GM18909 (cell line): ENCODE measurements around the gene TMEM231.
A peak's percentile ranks its signal among the peaks of the same experiment; 100 is the strongest.
"Not testable (repeated sequence)": the region's sequence is repeated elsewhere in the genome, so short reads cannot be mapped to it uniquely, and the experiment has no call there.

ENCODE experiments used
- ATAC-seq: cut with Tn5 transposase; IDR thresholded peaks from one replicate; pipeline ENCODE4 v1.9.1; 2021; ENCODE audit warnings: mild to moderate bottlenecking; ENCODE audit not compliant: unreplicated experiment, poor library complexity

The TMEM231 gene

DNA sequence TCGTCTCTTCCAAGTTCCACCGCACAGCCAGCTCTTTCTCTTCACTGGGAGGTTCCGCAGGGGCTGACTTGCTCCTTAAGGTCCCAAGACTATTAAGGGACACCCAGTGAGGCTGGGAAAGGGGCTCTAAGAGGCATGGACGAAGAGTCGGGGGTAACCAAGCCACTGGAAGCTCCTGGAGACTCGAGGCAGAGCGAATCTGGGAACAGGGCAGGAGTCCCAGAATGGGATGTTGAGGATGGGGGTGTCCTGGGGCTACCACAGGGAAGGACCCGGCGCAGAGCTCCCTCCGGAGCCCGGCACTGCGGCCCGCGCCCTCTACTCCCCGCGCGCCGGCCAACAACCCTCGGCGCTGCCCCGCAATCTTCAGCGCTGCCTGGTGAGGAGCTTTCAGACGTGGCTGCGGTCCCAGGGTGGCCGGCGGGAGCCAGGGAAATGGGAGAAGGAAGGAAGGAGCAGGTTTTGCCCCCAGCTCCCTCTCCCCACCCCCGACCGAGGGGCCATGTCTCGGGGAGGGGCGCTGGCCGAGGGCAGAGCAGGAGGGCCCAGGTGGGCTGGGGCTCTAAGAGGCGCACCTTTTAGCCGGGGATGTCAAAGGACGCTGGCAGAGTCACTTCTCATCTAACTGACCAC lies 20.7 kb downstream of the TMEM231 start:
- ATAC-seq: no peak

DNA sequence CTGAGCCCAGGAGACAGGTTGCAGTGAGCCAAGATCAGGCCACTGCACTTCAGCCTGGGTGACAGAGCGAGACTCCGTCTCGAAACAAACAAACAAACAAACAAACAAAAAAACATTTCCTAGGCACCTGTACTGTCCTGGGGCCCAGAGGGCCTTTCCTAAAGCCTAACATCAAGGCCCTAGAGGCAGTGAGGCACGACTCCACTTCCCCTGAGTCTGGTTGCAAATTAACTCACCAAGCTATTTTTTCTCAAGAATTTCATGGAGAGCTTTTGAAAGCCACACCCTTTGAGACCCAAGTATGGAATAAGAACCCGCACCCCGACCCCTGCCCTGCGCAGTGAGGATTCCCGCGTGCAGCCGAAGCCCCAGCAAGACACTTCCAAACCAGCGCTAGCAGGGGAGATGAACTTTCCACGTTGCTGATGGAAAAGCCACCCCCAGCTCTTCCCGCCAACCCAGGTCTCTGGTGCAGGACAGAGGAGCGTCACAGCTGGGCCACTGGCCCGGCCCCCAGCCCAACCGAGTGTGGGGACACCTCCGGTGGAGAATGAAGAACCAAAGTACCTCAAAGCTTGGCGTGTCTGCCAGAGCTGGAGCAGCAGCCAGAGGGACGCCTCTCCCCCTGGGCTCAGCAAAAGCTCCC lies 21.4 kb downstream of the TMEM231 start:
- ATAC-seq: no peak

DNA sequence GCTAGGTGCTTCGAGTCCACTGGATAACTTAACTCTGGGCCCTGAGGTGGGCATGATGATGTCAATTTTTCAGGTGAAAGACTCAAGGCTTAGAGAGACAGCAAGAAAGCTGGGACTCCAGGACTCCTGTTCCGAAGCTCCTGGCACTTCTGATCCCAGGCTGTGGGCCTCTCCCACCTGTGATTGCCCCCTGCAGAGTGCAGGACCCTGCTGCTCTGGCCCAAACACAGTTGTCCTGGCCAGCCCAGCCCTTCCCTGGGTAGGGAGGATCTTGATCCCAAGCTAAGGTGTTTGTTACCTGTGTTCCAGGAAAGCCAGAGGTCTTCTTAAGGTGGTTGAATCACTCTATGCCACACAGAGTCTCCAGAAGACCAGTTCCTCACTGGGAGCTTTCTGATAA lies 23.3 kb downstream of the TMEM231 start:
- no peak for ATAC-seq

DNA sequence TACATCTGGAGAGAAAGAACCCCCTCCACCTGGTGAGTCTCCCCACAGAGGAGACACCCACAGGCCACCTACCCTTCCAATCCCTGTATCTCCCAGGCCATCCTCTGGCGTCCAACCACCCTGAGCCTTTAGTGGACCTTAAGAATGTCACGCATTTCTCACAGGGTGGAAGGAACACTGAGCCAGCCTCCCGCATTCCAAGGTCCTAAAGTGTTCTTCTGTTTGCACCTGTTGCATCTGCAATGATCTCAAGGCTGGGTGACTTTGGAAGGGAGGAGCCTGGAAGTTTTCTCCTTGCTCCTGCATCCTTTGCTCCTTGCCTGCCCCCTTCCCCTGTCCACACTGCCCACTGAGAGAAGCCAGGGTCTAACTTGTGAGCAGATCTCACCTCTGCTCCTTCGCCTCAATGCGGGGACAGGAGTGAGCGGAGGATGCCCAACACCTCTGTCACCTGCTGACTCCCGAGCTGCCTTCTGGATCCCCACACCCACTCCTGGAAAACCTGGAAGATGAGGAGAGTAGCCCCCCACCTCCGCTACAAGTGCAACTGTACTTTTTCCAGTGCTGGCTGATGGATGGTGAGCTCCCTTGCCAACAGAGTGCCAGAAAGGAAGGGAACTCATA lies 23.8 kb downstream of the TMEM231 start:
- ATAC-seq: no peak

DNA sequence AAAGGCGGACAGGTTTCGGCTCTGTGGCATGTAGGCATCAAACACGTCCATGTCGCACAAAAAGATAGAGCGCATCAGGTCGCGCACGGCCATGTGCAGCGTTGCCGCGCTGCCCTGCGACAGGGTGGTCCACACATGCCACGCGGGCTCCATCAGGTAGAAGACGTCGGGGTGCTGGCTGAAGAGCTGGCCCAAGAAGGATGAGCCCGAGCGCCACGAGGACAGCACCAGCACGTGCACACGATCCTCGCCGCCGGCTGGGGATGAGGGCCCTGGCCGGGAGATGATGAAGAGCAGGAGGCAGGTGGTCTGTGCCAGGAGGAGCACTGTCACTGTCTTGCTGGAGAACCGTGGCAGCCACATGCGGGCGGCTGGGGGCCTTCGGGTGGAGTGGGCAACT lies 26.1 kb downstream of the TMEM231 start:
- ATAC-seq: no peak

DNA sequence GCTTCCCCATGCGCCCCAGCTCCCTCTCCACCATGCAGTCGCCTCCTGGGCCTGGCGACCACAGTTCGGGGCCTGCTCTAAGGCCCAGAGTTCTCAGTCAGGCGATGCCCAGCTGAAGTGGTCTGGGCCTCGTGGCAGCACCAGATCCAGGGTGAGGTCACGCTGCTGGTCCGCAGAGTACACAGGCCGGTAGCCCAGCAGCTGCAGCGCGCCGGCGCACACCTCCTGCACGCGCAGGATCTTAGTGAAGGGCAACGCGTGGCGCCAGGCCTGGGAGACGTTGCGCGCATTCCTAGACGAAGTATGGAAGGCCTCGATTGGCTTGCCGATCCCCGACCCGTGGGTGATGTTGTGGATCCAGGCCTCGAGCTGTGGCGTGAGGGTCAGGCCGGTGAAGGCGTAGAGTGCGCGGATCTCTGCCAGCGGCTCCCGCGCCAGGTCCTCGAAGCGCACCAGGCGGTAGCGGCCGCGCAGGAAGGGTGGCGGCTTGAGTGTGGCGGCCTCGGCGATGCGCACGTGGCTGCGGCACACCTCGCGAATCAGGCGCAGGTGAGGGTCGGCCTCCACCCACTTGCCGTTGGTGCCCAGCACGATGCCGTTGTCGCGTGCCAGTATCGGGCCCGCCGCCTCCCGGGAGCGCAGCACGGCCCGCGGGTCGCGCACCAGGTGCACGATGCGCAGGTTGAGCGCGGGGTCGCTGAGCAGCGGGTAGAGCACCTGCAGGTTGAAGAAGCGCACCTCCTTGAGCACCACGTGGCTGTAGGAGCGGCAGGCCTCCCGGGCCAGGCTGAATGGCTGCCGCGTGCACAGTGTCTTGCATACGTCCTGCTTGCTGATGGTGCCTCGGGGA lies 26.8 kb downstream of the TMEM231 start:
- no peak for ATAC-seq

DNA sequence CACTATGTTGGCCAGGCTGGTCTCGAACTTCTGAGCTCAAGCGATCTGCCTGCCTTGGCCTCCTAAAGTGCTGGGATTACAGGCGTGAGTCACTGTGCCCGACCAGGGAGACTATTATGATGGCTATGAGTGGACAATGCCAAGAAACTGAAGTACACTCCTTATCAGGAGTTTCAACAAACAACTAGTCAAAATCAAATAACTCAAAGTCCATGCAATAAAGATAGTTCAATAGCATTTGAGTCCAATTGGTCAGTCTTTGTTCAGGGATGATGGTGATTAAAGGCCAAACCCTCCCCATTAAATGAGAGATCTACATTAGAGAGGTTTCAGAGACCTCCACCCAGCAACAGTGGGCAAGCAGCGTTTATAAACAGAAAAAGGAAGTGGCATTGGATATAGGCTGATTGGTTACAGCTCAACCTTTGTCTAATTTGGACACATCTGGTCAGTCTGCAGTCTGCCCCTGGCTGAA lies 28.2 kb downstream of the TMEM231 start:
- ATAC-seq: no peak

GRCh38 chr16:75526032-75526790 lies 29.8 kb downstream of the TMEM231 start:
- ATAC-seq: no peak

DNA sequence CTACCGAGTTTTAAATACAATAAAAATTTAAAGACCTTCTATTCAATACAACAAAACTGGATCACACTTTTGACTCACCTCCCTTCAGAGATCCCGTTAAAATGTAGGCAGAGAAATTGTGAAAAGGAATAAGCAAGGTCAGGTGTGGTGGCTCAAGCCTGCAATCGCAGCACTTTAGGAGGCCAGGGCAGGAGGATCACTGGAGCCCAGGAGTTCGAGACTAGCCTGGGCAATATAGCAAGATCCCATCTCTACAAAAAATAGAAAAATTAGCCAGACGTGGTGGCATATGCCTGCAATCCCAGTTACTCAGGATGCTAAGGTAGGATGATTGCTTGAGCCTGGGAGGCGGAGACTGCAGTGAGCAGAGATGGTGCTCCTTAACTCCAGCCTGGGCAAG lies 36.9 kb downstream of the TMEM231 start:
- no peak for ATAC-seq

- peak; percentile 25 for ATAC-seq
These were observed 39.7 kb downstream of the TMEM231 start for GRCh38 chr16:75516189-75516966.

- no peak for ATAC-seq
These were observed 41.8 kb downstream of the TMEM231 start for GRCh38 chr16:75514296-75514695.

GRCh38 chr16:75506574-75506973 lies 49.5 kb downstream of the TMEM231 start:
- no peak for ATAC-seq

GRCh38 chr16:75506107-75506506 lies 49.9 kb downstream of the TMEM231 start:
- no peak for ATAC-seq

DNA sequence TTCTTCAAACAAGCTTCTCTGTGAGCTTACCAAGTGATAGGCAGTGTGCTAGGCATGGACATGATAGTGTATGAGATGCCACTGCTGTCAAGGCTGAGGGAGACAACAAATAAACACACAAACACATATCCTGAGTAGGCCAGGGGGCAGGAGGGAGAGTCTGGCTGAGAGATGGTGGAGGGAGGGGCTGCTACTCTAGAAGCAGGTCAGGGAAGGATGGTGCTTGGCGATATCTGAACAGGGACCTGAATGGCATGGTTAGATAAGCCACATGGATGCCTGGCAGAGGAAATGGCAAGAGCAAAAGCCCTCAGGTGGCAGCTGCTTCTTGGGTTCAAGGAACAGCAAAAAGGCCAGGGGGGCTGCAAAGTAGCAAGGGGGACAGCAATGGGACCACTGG lies 52.3 kb downstream of the TMEM231 start:
- no peak for ATAC-seq

- ATAC-seq: no peak
These were observed 53.0 kb downstream of the TMEM231 start for GRCh38 chr16:75502916-75503605.

DNA sequence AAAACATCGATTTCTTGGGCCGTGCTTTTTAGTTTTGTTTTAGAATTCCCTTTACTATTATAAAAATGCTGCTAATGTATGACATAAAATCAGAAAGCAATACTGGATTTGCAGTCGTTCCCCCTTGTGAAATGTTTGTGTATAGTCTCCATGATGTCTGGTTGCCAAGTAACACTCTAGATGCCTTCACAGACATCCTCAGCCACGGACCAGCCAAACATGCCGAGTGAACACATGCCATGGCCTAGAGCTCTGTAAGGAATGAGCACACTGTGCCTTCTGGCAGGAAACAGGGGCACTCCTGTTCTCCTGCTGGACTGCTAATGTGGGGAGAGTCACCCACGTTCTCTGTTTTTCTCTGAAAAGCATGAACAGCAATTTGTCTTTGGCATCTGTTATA lies 54.2 kb downstream of the TMEM231 start:
- not testable (repeated sequence) for ATAC-seq

DNA sequence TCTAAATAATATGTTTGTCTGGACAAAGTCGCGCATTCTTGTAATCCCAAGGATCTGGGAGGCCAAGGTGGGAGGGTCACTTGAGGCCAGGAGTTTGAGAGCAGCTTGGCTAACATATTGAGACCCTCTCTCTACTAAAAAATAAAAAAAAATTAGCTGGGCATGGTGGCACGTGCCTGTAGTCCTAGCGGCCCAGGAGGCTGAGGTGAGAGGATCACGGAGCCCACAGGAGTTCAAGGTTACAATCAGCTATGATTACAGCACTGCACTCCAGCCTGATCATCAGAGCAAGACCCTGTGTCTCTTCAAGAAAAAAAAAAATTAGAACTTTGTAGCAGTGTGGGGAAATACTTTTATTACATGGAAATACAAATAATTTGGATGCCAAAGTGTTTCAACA lies 54.7 kb downstream of the TMEM231 start:
- no peak for ATAC-seq

GRCh38 chr16:75498605-75499322 lies 57.3 kb downstream of the TMEM231 start:
- ATAC-seq: not testable (repeated sequence)
